ENCODE data around the gene NOSIP.
A peak's percentile ranks its signal among the peaks of the same experiment; 100 is the strongest.

The NOSIP gene

GRCh38 chr19:49574206-49574755 is 6.1 kb downstream of the NOSIP start:
- H3K27ac ChIP-seq: peak overlapping the region; percentile 40

GRCh38 chr19:49573425-49573824 is 6.9 kb downstream of the NOSIP start:
- no peak for DNase-seq (ENCODE audit: low read depth, low spot score)
- H3K27ac ChIP-seq: peak overlapping the region; percentile 40

More at GRCh38 chr19:49574206-49574755, 6.1 kb downstream of the NOSIP start:
- no peak for DNase-seq (ENCODE audit: low read depth, low spot score)

GRCh38 chr19:49573009-49573408 is 7.3 kb downstream of the NOSIP start:
- H3K27ac ChIP-seq: peak overlapping the region; percentile 40

GRCh38 chr19:49570997-49571676 is 9.2 kb downstream of the NOSIP start:
- no peak for DNase-seq (ENCODE audit: low read depth, low spot score)
- H3K27ac ChIP-seq: no peak overlapping the region

More at GRCh38 chr19:49573009-49573408, 7.3 kb downstream of the NOSIP start:
- no peak for DNase-seq (ENCODE audit: low read depth, low spot score)

- H3K27ac ChIP-seq: no peak overlapping the region
- DNase-seq (ENCODE audit: low read depth, low spot score): no peak
Measured at GRCh38 chr19:49570138-49570856, 10.1 kb downstream of the NOSIP start.

- no peak overlapping the region for H3K27ac ChIP-seq
- DNase-seq (ENCODE audit: low read depth, low spot score): no peak
Measured at GRCh38 chr19:49567861-49568441, 12.4 kb downstream of the NOSIP start.

GRCh38 chr19:49566302-49566701 is 14.1 kb downstream of the NOSIP start:
- H3K27ac ChIP-seq: no peak overlapping the region
- no peak for DNase-seq (ENCODE audit: low read depth, low spot score)

GRCh38 chr19:49565261-49565660 is 15.1 kb downstream of the NOSIP start:
- no peak for DNase-seq (ENCODE audit: low read depth, low spot score)
- no peak overlapping the region for H3K27ac ChIP-seq

- H3K27ac ChIP-seq: no peak overlapping the region
- no peak for DNase-seq (ENCODE audit: low read depth, low spot score)
Measured at GRCh38 chr19:49564616-49565045, 15.7 kb downstream of the NOSIP start.

GRCh38 chr19:49560358-49560900 is 19.9 kb downstream of the NOSIP start:
- DNase-seq (ENCODE audit: low read depth, low spot score): no peak
- H3K27ac ChIP-seq: no peak overlapping the region

- DNase-seq (ENCODE audit: low read depth, low spot score): no peak
- H3K27ac ChIP-seq: no peak overlapping the region
Measured at GRCh38 chr19:49559928-49560327, 20.4 kb downstream of the NOSIP start.

GRCh38 chr19:49559443-49559842 is 20.9 kb downstream of the NOSIP start:
- H3K27ac ChIP-seq: no peak overlapping the region
- no peak for DNase-seq (ENCODE audit: low read depth, low spot score)

GRCh38 chr19:49558591-49558990 is 21.8 kb downstream of the NOSIP start:
- DNase-seq (ENCODE audit: low read depth, low spot score): no peak
- H3K27ac ChIP-seq: no peak overlapping the region

GRCh38 chr19:49557641-49558325 is 22.6 kb downstream of the NOSIP start:
- no peak overlapping the region for H3K27ac ChIP-seq
- DNase-seq (ENCODE audit: low read depth, low spot score): no peak

GRCh38 chr19:49556412-49557398 is 23.7 kb downstream of the NOSIP start:
- H3K27ac ChIP-seq: no peak overlapping the region
- no peak for DNase-seq (ENCODE audit: low read depth, low spot score)

GRCh38 chr19:49555600-49556411 is 24.6 kb downstream of the NOSIP start:
- no peak overlapping the region for H3K27ac ChIP-seq
- no peak for DNase-seq (ENCODE audit: low read depth, low spot score)

- peak overlapping the region; percentile 94 for H3K27ac ChIP-seq
- DNase-seq (ENCODE audit: low read depth, low spot score): no peak
Measured at GRCh38 chr19:49554701-49555181, 25.6 kb downstream of the NOSIP start.
